PC-3 (cell line): Measurements from ENCODE around the gene B4GALT1.

ENCODE experiments used
- CTCF ChIP-seq: fragments of 300-600 bp; sonication (generic); conservative IDR thresholded peaks from 2 replicates; pipeline ENCODE4 v1.5.1; 2017; ENCODE audit warnings: antibody characterized with exemption, low read depth, mild to moderate bottlenecking, low read length
- EZH2phosphoT487 ChIP-seq: fragments of 300-600 bp; sonication (generic); IDR thresholded peaks from 2 replicates; pipeline ENCODE4 v1.6.1; 2018; ENCODE audit warnings: mild to moderate bottlenecking, antibody characterized with exemption, low read length, borderline replicate concordance

DNA sequence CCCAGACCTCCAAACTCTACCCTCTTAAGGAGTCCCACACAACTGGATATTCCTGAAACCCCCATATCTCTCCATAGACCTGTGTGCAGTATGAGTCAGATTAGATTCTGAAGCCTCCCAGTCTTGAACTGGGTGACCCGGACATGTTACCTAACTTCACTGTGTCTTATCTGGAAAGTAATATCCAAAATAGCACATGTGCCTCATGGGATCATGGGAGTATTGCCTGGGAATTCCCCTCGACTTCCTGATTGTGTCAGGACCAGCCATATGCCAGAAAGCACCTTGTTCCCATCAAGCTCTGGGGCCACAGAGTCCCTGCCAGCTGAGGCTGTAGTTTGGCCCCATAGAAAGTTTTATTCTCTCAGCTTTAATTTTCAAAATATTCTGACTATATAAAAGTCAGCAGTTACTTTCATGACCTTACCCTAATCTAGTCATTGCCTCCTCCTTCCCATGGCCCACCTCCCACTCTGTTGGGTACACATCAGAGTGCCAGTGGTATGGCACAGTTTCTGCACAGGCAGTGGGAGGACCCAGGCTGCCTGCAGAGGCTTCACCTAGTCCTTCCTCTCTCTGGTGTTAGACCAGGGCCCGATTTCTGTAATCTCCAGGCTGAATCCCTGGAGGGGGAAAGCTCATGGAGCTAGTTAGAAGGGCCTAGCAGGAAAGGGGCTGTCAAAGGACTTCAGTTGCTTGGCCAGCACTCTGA, 19.5 kb upstream of the B4GALT1 start:
- TF ChIP-seq CTCF (no peak), EZH2phosphoT487 (no peak)
